ENCODE measurements around the gene NOC4L.

Gene NOC4L

GRCh38 chr12:132117558-132117875, 26.7 kb upstream of the NOC4L start:
- no peak for TF ChIP-seq CTCF (IDR thresholded peaks at IDR 0.05; ENCODE audit: insufficient read depth, low read length, poor library complexity, severe bottlenecking)
- H3K4me3 ChIP-seq (replicated peaks; ENCODE audit: low read depth, low read length) = no peak overlapping the region
- H3K36me3 ChIP-seq (ENCODE audit: control insufficient read depth, insufficient read depth, low read length) = peaks cover 19% of the 10 kb centered on the region
- no peak for DNase-seq (ENCODE audit: extremely low read depth, insufficient read length)
- H3K27me3 ChIP-seq (replicated peaks; ENCODE audit: control insufficient read depth, insufficient read depth, low read length) = no peaks in the 10 kb centered on the region

- Histone ChIP-seq H3K27me3 (replicated peaks; ENCODE audit: control insufficient read depth, insufficient read depth, low read length) (no peaks in the 10 kb centered on the region), H3K4me3 (replicated peaks; ENCODE audit: low read depth, low read length) (no peak overlapping the region), H3K36me3 (ENCODE audit: control insufficient read depth, insufficient read depth, low read length) (peaks cover 19% of the 10 kb centered on the region)
- no peak for DNase-seq (ENCODE audit: extremely low read depth, insufficient read length)
- TF ChIP-seq CTCF (IDR thresholded peaks at IDR 0.05; ENCODE audit: insufficient read depth, low read length, poor library complexity, severe bottlenecking) = no peak
Measured at GRCh38 chr12:132118876-132119275, 25.4 kb upstream of the NOC4L start.

GRCh38 chr12:132121283-132121682, 23.0 kb upstream of the NOC4L start:
- Histone ChIP-seq H3K36me3 (ENCODE audit: control insufficient read depth, insufficient read depth, low read length) (peaks cover 12% of the 10 kb centered on the region), H3K27me3 (replicated peaks; ENCODE audit: control insufficient read depth, insufficient read depth, low read length) (no peaks in the 10 kb centered on the region), H3K4me3 (replicated peaks; ENCODE audit: low read depth, low read length) (no peak overlapping the region)
- TF ChIP-seq CTCF (IDR thresholded peaks at IDR 0.05; ENCODE audit: insufficient read depth, low read length, poor library complexity, severe bottlenecking) = no peak
- DNase-seq (ENCODE audit: extremely low read depth, insufficient read length) = no peak

GRCh38 chr12:132123970-132124765, 20.1 kb upstream of the NOC4L start:
- no peaks in the 10 kb centered on the region for H3K27me3 ChIP-seq (replicated peaks; ENCODE audit: control insufficient read depth, insufficient read depth, low read length)
- H3K36me3 ChIP-seq (ENCODE audit: control insufficient read depth, insufficient read depth, low read length) = peaks cover 19% of the 10 kb centered on the region
- no peak overlapping the region for H3K4me3 ChIP-seq (replicated peaks; ENCODE audit: low read depth, low read length)
- no peak for TF ChIP-seq CTCF (IDR thresholded peaks at IDR 0.05; ENCODE audit: insufficient read depth, low read length, poor library complexity, severe bottlenecking)
- no peak for DNase-seq (ENCODE audit: extremely low read depth, insufficient read length)

DNA sequence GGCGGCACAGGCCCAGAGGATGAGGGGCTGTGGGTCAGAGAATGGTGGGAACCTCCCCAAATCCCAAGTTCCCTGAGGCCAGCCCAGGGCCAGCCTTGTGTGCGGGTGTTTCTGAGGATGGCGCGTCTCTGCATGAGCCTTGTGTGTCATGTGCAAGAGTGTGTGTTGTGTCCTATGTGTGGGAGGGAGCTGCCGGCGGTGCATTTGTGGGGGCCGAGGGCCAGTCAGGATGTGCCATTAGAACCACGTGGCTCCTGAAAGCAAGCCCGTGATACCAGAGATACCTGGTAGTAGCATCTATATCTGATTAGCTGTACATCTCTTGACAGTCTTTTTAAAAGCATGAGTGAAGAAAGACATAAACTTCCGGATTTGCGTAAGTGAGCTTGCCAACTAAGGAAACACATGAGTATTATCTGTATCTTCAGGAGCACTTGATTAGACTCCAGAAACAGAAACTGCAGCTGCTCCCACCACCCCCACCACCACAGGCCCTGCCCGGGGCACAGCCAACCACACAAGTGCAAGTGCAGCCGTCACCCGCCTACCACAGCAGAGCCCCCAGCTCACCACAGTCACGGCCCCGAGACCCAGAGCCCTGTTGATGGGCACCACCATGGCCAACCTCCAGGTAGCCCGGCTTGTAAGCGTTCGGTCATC, 19.4 kb upstream of the NOC4L start:
- Histone ChIP-seq H3K36me3 (ENCODE audit: control insufficient read depth, insufficient read depth, low read length) (peaks cover 18% of the 10 kb centered on the region), H3K27me3 (replicated peaks; ENCODE audit: control insufficient read depth, insufficient read depth, low read length) (no peaks in the 10 kb centered on the region), H3K4me3 (replicated peaks; ENCODE audit: low read depth, low read length) (no peak overlapping the region)
- no peak for TF ChIP-seq CTCF (IDR thresholded peaks at IDR 0.05; ENCODE audit: insufficient read depth, low read length, poor library complexity, severe bottlenecking)
- no peak for DNase-seq (ENCODE audit: extremely low read depth, insufficient read length)
